Measurements from ENCODE around the gene XK.

The XK gene

GRCh38 chrX:37678574-37678973 lies 7.0 kb upstream of the XK start:
- in situ Hi-C loops (cut with MboI; ENCODE audit: low sequenced_read_pairs) = no loop called here

- in situ Hi-C loops (cut with MboI; ENCODE audit: low sequenced_read_pairs) = no loop called here
Observed at GRCh38 chrX:37679230-37679629, 6.4 kb upstream of the XK start.

- in situ Hi-C loops (cut with MboI; ENCODE audit: low sequenced_read_pairs) = no loop called here
Observed at GRCh38 chrX:37679888-37680287, 5.7 kb upstream of the XK start.

GRCh38 chrX:37684426-37684825 lies 1.2 kb upstream of the XK start:
- in situ Hi-C loops (cut with MboI; ENCODE audit: low sequenced_read_pairs) = no loop called here

GRCh38 chrX:37684973-37685372 lies 618 bp upstream of the XK start:
- in situ Hi-C loops (cut with MboI; ENCODE audit: low sequenced_read_pairs) = no loop called here

- in situ Hi-C loops (cut with MboI; ENCODE audit: low sequenced_read_pairs) = no loop called here
Observed at GRCh38 chrX:37686369-37686995, 891 bp downstream of the XK start.

GRCh38 chrX:37686996-37687395 lies 1.4 kb downstream of the XK start:
- in situ Hi-C loops (cut with MboI; ENCODE audit: low sequenced_read_pairs) = no loop called here

- in situ Hi-C loops (cut with MboI; ENCODE audit: low sequenced_read_pairs) = no loop called here
Observed at GRCh38 chrX:37690119-37690518, 4.5 kb downstream of the XK start.

- in situ Hi-C loops (cut with MboI; ENCODE audit: low sequenced_read_pairs) = no loop called here
Observed at GRCh38 chrX:37692918-37693317, 7.3 kb downstream of the XK start.

GRCh38 chrX:37697169-37697760 lies 11.7 kb downstream of the XK start:
- in situ Hi-C loops (cut with MboI; ENCODE audit: low sequenced_read_pairs) = no loop called here

- in situ Hi-C loops (cut with MboI; ENCODE audit: low sequenced_read_pairs) = no loop called here
Observed at GRCh38 chrX:37701588-37701987, 16.0 kb downstream of the XK start.

- in situ Hi-C loops (cut with MboI; ENCODE audit: low sequenced_read_pairs) = no loop called here
Observed at GRCh38 chrX:37711991-37712390, 26.4 kb downstream of the XK start.

- in situ Hi-C loops (cut with MboI; ENCODE audit: low sequenced_read_pairs) = no loop called here
Observed at GRCh38 chrX:37712458-37712857, 26.9 kb downstream of the XK start.

- in situ Hi-C loops (cut with MboI; ENCODE audit: low sequenced_read_pairs) = no loop called here
Observed at GRCh38 chrX:37714479-37714878, 28.9 kb downstream of the XK start.

GRCh38 chrX:37716602-37717001 lies 31.0 kb downstream of the XK start:
- in situ Hi-C loops (cut with MboI; ENCODE audit: low sequenced_read_pairs) = no loop called here

GRCh38 chrX:37717708-37718107 lies 32.1 kb downstream of the XK start:
- in situ Hi-C loops (cut with MboI; ENCODE audit: low sequenced_read_pairs) = no loop called here

- in situ Hi-C loops (cut with MboI; ENCODE audit: low sequenced_read_pairs) = no loop called here
Observed at GRCh38 chrX:37722595-37722994, 37.0 kb downstream of the XK start.

GRCh38 chrX:37726346-37726745 lies 40.8 kb downstream of the XK start:
- in situ Hi-C loops (cut with MboI; ENCODE audit: low sequenced_read_pairs) = loop anchor here (25.0 kb wide), 1 partner anchor 214 kb away; no protein-coding TSS in a partner anchor

GRCh38 chrX:37745354-37745753 lies 59.8 kb downstream of the XK start:
- in situ Hi-C loops (cut with MboI; ENCODE audit: low sequenced_read_pairs) = loop anchor here (10.0 to 25.0 kb wide), 2 partner anchors 79 to 233 kb away; no protein-coding TSS in a partner anchor

- in situ Hi-C loops (cut with MboI; ENCODE audit: low sequenced_read_pairs) = loop anchor here (10.0 to 25.0 kb wide), 2 partner anchors 79 to 234 kb away; no protein-coding TSS in a partner anchor
Observed at GRCh38 chrX:37745835-37746217, 60.2 kb downstream of the XK start.

GRCh38 chrX:37746218-37746941 lies 60.8 kb downstream of the XK start:
- in situ Hi-C loops (cut with MboI; ENCODE audit: low sequenced_read_pairs) = loop anchor here (10.0 to 25.0 kb wide), 2 partner anchors 78 to 234 kb away; no protein-coding TSS in a partner anchor

GRCh38 chrX:37746951-37747350 lies 61.4 kb downstream of the XK start:
- in situ Hi-C loops (cut with MboI; ENCODE audit: low sequenced_read_pairs) = loop anchor here (10.0 to 25.0 kb wide), 2 partner anchors 78 to 235 kb away; no protein-coding TSS in a partner anchor
